Measurements from ENCODE around the gene FAM181B.
A peak's percentile ranks its signal among the peaks of the same experiment; 100 is the strongest.
"Not testable (repeated sequence)": the region's sequence is repeated elsewhere in the genome, so short reads cannot be mapped to it uniquely, and the experiment has no call there.

Gene FAM181B

DNA sequence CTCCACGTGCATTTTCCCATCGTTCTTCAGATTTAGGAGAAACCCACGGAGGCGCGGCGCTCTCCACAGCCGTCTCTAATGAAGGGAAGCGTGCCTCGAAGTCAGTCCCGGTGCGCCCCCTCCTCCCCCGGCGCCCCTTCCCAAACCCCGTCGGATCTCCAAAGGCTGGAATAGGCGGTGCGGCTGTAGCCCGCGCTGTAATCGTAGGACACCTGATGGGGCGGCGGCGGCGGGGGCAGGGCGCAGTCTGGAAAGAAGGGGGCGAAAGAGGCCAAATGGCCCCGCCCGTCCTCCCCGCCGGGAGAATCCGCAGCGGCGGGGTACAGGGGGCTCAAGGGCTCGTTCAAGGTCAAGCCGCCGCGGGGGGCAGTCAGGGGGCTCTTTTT lies 1.3 kb downstream of the FAM181B start:
- no peak for DNase-seq

DNA sequence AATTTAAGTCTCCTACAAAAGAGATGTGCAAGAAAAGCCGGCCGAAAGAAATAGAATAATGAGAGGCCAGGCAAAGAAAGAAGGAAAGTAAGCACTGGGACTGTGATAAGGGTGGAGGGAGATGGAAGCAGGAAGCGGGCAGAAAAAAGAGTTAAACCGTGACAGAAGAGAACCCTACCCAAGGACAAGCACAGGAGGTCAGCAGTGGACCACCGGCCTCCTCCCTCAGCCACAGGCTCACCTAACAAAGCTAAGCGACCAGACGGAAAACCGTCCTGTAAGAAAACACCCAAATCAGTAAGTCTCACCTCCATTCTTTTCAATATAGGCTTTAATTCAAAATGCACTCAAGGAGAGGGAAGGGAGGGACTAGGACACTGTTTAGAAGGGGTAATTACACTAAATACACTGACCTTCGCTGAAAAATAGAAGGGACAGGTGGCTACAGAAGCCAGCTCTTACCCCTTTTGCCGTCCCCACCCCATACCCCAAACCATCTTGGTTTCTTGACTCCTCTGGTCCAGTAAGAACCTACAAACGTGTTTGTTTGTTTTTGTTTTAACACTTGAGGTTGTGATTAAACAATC lies 1.9 kb downstream of the FAM181B start:
- no peak for DNase-seq

DNA sequence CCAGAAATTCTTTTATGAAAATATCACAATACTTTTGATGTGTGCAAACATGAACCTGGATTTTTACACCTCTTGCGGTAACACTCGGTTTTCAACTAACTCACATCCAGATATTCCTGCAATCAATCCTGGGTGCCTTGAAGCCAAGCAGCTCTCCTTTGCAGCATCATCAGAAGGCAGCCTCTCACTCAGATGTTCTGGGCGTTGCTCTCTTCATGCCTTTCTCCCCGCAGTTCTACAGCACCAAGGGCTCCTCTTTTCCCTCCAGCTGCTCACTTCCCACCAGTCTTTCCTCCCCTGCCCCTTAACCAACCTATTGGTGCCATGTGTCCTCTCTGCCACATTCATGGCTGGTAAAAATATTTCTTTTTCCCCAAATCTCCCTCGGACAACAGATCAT lies 2.9 kb downstream of the FAM181B start:
- DNase-seq = no peak

DNA sequence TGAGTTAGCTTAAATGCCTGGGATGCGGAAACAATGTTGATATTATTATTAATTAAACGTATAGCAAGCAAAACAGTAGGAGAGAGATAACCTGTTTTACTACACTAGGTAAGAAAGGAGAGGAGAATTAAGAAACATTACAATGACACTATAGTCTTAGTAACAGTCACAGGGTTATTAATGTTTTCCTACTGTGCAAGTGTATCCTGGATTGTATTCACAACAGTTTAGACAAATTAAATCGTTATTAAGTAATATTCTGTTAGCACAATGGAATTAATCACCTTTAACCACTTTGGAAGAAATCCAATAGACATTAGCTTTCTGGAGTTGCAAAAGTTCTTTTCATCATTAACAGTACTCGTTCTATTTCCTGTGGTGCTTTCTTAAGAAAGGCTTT lies 3.4 kb downstream of the FAM181B start:
- DNase-seq = no peak

DNA sequence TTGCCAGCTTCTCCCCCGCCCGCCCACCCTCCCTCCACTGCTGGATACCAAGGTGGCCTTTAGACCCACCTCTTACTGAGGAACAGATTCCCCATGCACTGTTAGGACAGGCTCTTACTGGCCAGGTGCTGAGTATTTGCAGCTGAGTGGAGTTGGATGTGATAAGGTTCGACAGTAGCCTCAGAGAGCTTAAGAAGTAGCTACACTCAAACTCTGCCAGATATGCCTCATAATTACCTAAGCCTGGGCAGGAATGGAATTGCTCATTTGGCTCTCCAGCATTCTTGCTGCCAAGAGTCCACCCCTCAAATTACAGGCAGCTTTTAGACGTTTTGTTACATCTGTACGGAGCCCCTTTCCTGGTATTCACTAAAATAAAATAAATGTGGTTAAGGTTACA lies 9.6 kb downstream of the FAM181B start:
- no peak for DNase-seq

DNA sequence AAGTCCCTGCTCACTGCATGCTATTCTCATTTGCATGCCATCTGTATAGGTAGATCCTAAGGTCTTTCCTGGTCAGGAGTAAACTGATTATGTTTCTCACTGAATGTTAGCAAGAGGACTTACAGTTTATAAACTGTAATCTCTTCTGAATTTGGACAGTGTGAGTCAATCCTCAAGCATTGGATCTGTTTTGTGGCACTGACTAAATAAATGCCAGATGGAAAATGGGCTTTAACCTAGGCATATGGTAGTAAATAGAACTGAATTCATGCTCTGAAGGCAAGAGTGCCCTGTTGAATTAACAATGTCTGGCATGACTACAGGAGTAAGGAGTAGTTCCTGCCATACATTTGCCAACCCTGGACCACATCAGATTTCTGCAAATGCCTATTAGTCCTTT lies 11.4 kb downstream of the FAM181B start:
- no peak for DNase-seq

DNA sequence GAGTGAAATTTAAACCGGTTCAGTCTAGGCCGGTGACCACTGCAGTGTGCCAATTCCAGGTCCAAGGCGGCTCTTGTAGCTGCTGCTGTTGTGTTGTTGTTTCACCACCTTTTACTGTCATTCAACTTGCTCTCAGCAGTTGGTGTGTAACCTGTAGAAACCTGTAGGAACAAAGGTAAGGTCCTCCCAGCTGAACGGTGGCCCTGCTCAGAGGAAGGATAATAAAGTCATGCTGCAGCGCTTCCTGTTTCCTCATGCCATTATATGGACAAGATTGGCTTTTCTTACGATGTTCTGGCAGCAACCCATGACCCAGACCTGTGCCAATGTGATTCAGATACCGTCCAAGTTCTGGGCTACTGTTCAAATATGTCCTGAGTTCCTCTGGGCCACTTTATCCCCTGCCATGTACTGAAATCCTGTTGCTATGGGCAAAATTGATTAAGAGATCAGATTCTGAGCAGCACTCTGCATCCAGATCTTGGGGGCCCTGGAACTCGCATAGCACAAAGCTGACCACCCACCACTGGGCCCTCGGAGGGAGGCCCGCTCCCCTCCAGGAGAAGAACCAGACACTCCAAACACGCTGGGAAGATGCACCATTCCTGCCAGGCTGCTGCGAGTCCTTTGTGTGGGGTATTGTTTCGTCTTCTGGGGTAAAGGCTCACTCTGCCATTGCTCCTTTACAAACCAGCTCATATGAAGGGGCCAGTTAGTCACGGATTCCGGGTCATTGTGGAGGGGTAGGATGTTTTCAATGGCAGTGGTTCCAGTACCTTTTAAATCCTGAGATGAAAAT lies 13.2 kb downstream of the FAM181B start:
- DNase-seq = no peak

DNA sequence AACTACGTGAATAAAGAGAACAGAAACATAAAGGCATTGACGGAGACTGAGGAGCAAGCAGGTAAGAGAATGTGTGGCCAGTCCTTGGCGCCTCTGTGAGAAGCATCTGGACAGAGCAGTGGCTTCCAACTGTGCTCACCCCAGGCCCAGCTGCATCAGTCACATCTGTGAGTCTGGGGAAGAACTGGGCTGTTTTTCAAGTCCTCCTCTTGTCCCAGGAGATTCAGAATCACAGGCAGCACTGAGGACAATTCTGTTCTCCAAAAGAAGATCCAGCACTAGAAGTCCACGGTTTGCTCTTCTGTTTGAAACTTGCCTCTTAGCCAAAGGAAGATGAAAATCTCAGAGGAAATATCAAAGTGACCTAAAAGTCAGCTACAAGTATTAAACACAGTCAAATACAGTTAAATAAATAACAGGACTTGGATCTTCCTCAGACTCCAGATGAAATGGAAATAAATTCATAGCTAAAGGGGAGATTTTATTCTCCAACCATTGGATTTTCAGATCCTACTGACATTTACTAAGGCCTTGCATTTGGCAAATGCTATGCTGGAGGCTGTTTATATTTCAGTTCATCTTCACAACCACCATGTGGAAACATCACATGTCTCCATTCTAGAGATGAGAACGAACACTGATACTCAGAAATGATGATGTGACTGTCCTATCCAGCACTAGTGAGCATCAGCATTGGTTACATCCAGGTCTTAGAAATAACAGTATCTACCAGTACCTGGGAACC lies 14.1 kb downstream of the FAM181B start:
- no peak for DNase-seq

DNA sequence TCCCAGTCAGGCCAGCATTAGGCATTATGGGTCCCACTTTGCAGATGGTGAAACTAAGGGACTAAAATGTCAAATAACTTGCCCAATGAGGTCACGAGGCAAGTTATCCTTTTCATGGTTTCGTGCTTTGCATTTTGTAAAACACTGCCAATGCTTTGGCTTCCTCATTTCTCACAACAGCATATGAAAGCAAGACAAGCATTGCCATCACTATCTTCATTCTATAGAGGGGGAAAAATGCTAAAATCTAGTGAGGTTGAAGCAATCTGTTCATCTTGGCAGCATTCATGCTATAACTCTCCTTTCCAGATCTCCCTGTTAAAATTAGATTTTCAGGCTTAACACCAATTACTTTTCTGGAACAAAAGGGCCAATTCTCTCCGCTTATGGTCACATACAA lies 14.8 kb downstream of the FAM181B start:
- DNase-seq = no peak

DNA sequence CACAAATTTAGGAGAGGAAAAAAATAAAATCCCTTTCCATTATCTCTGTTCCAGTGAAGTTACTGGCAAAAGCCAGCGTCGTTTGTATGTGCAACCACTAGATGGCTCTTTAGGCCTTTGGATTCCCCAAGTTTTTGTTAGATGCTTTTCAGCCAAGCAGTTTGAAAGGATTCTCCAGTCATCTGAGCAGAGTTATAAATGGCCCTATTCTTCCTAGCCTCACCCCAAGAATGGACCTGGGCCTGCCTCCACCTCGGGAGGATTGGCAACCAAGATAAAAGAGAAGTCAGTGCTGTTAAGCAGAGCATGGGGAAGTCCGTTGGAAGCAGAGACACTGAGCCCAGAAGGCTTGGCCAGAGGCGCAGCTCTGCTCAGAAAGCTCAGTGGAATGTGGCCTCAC lies 15.4 kb downstream of the FAM181B start:
- DNase-seq = peak; percentile 90

DNA sequence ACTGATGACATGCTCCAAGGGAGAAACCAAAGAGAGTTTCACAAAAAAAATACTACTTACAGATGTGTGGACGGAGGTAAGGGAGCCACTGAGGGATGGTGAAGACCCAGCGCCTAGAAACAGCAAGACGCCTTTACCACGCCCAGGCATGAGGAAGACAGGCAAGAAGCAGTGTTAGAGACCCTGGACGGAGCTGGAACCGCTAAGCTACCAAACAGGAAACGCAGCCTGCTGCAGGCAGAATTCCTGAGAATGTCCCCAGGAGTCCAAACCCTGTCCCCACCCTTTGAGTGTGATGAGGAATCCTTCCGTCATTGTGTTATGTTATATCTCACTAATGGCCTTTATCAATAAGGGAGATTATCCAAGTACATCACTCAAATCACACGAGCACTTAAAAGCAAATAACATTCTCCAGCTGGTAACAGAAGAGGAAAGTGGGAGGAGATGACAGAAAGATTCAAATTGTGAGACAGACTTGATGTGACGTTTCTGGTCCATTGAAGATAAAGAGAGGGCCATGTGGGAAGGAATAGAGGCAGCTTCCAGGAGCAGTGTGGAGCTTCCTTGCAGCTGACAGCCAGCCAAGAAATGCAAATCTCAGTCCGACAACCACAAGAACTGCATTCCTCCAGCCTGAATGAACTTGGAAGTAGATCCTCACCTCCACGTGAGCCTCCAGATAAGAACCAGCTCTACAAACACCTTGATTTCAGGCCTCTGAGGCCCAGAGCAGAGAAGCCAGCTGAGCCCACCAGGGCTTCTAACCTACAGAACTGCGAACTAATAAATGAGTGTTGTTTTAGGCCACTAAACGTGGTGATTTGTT lies 19.1 kb downstream of the FAM181B start:
- DNase-seq = no peak

DNA sequence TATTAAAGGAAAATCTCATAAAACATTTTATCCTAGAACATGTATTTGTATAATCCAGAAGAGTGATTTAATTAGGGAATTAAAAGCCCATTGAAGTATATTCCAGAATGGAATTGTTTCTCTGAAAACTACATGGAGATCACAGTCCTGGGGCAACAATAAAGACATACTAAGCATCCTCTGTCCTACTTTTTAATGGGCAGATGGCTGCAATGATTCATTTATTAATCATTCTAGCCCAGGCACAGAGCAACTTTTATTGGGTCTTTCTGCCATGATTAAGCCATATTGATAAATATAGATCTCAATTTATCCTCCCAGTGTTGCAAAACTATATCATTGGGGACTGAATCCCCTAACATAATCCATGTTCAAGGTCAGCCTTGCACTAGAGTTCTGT lies 22.0 kb downstream of the FAM181B start:
- DNase-seq = no peak

DNA sequence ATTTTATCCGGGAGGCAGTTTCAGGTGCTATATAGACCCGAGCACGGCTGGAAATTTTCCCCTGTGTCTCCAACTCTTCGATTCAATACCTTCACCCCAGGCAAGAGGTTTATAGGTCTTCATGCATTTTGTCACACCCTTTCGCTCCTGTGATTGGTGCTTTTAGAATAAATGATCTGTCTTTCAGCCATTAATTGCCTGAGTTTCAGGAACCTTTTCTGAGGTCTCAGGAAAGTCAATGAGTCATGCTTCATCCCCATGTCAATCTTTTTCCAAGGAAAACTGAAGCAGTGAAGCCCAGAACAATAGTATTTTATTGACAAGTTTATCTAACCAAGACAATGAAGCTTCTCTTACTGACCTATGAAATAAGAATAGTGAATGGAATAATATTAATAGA lies 29.9 kb downstream of the FAM181B start:
- DNase-seq = no peak

DNA sequence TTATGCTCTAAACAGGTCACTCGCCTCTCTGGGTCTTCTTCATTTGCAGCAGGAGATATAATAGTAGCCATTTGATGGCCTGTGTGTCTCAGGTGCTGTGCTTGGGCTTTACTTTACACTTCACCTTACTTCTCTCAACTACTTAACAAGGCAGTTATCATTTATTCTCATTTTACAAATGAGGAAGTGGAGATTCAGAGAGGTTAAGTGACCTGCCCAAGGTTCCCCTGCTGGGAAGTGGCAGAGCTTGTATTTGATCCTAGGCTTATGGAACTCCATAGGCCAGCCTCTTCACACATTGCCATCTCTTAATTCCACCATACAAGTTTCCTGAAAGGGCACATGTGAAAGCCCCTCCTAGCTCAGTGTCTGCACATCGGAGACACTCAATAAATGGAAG lies 30.4 kb downstream of the FAM181B start:
- no peak for DNase-seq

DNA sequence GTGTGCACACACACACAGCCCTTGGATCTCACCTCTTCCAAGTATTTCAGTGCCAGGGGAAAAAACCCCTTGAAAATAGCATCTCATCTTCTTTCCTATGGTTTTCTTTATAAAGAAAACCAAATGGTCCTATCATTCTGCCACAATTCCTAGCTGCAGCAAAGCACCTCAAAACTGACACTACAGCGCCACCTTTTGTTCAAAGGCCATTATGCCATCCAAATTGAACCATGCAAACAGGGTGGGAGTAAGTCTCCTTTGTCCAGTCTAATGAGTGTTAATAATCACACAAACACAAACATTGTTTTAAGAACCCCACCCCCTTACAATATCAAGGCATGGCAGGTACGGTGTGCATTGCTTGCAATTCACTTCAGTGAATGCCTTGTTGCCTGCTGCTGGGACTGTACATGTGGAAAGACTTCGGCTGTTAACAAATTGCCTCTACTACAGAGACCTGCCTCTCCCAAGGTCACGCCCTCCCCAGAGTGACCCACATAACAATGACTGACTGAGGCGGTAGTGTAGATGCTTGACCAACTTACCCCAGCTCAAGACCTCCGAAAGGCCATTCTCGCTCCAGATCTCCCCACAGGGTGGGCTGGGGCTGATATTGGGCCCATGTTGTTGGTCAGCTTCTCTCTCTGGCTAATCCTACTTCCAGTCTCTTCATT lies 31.7 kb downstream of the FAM181B start:
- peak; percentile 89 for DNase-seq

DNA sequence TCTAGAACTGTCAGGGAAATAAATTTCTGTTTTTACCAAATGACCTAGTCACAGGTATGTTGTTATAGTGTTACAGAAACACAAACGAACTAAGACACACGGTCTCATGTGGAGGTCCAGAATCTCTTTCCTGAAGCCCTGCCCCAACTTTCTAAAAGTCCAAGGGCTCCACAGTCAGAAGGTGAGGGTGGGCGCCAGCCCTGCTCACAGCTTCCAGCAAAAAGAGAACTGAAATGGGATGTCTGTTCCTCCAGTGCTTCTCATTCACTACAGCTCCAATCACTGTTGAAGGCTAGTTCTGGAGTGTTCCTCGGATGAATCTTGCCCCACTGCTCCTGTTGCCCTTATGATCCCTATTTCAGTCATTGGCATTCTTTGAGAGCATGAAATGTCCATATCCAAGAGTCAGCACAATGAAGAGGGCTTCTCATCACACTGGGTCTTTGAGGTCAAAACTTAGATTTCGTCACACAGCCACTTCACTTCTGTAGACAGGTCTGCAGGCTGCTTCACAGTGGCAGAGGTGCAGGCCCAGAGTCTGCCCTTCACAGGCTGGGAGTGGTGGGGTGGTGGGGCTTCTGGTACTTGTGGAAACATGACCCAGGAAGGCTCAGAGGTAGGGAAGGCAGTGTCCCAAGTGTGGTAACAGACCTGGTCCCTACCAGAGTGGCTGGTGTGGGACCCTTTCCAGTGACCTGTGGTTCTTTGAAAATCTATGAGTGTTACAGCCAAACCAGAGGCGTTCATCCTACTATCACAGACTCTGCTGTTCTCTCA lies 34.9 kb downstream of the FAM181B start:
- no peak for DNase-seq

DNA sequence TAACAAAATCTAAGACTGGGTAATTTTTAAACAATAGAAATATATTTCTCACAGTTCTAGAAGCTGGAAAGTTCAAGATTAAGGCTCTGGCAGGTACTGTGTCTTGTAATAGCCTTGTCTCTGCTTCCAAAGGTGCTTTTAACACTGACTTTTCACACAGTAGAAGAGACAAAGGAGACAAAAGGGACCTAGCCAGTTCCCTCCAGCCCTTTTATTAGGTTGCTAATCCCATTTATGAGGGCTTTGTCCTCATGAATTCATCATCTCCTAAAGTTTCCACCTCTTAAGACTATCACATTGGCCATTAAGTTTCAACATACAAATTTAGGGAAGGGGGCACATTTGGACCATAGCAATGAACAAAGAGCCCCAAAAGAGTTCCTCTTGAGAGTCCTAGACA lies 40.7 kb downstream of the FAM181B start:
- DNase-seq = no peak

DNA sequence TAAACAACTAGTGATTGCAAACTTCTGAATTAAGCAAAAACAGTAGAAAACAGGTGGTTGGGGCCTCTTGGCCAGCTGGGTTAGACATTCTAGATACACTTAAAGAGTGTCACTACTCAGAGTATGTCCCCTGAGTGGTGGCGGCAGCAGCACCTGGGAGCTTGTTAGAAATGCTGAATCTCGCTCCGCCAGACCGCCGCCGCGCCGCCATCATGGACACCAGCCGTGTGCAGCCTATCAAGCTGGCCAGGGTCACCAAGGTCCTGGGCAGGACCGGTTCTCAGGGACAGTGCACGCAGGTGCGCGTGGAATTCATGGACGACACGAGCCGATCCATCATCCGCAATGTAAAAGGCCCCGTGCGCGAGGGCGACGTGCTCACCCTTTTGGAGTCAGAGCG lies 44.3 kb downstream of the FAM181B start:
- DNase-seq = not testable (repeated sequence)

DNA sequence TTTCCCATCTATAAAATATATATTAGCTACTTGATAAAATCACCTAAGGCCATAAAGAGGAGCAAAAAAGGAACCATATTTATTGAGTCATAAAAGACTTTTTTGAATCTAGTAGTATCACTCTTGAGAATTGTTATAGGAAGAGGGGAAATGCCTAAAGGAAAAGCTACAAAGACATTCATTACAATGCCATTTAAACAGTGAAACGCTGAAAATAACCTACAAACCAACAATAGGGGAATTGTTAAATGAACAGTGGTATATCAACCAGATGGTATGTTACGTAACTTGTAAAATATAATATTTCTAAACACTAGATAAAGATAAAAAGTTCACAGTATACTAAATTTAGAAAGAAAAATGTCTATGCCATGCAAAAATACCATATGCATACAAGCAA lies 47.5 kb downstream of the FAM181B start:
- DNase-seq = no peak

DNA sequence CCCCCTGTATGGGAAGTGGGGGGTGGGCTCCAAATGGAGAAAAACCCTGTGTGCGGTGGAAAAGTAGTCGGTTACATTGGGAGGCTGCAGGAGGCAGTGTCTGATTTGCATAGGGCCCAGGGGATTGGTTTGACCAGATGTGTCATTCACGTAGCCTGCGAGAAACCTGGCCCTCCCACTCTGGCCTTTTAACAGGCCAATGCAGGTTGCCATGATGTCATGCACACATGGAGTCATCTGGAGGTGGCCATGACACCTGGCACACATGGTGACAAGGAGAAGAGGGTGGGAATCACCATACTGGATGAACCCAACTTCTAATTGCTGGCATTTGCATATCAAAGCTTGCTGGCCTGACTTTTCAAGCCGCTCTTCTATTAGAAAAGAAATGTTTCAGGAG lies 50.6 kb downstream of the FAM181B start:
- DNase-seq = no peak

DNA sequence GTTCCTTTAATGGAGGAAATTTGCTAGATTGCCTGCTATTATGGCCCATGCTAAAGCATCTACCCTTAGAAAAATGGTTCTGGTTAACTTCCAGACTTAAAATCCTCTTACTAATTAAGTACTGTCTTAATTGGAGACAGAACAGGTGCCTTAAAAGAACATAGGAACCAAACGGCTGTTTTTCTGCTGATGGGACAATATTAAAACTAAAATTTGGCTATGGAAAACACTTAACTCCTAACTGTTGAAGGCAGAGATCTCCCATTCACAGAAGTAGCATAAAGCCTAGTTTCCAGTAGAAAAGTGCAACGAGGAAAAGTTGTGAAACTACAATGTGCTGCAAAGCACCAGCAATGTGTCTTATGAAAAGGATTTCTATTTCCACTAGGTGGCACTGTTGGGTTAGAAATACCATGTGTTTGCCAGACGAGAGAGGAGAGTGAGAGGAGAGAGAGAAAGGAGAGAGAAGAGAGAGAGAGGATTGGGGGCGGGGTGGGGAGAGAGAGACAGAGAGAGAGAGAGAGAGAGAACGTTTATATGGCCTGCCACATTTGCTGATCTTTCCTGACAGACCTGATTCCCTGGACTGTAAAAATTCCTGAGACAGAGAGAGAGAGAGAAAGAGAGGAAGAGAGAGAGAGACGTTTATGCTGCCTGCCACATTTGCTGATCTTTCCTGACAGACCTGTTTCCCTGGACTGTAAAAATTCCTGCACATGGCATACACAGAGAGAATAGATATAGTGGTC lies 51.5 kb downstream of the FAM181B start:
- peak; percentile 95 for DNase-seq

All from OCI-M1 (cell line).